GM12801 (cell line): ENCODE results near the gene AOAH.

Experiments used
- TF ChIP-seq, protein P1 (sequence below): IDR thresholded peaks from one replicate; pipeline ENCODE4 v1.5.1; 2011; ENCODE audit warnings: control low read depth; ENCODE audit not compliant: insufficient read length; ENCODE audit errors: extremely low read depth

Gene AOAH

GRCh38 chr7:36637417-36637816, 86.9 kb downstream of the AOAH start:
- TF ChIP-seq, protein P1, sequence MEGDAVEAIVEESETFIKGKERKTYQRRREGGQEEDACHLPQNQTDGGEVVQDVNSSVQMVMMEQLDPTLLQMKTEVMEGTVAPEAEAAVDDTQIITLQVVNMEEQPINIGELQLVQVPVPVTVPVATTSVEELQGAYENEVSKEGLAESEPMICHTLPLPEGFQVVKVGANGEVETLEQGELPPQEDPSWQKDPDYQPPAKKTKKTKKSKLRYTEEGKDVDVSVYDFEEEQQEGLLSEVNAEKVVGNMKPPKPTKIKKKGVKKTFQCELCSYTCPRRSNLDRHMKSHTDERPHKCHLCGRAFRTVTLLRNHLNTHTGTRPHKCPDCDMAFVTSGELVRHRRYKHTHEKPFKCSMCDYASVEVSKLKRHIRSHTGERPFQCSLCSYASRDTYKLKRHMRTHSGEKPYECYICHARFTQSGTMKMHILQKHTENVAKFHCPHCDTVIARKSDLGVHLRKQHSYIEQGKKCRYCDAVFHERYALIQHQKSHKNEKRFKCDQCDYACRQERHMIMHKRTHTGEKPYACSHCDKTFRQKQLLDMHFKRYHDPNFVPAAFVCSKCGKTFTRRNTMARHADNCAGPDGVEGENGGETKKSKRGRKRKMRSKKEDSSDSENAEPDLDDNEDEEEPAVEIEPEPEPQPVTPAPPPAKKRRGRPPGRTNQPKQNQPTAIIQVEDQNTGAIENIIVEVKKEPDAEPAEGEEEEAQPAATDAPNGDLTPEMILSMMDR, result no peak

DNA sequence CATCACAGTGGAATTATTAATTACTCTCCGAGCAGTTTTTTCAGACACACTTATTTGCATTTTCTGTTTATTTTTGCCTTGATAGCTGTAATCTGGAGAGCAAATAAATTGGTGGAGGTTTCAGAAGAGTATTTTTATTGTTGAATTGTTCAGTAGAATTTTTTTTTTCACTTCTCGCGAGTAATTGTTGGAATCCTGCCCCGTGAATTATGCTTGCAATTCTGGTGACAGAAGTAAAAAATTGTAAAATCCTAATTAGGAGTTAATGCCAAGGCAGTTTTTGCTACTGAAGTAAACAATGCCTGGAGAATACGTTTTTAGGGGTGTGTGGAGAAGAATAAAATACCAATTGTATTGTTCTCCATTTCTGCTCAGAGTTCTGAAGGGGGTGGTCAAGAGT, 88.2 kb downstream of the AOAH start:
- TF ChIP-seq, protein P1, result no peak

DNA sequence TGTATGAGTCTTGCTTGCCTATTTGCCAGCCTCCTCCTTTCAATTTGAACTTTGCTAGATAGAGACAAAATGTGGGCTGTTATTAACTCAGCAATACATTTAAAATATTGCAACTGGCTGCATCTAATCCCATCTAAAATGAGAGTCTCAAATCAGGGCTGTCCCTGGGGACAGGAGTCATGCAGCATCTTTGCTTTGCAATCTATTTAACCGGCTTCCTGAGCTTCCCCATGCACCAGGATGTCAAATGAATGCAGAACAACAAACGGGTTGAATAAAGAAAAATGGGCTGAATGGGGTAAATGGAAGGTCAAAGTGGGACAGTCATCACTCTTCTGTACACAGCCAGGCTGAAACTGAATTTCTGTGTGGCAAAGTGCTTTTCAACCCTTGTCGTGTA, 89.2 kb downstream of the AOAH start:
- TF ChIP-seq, protein P1, result no peak

- TF ChIP-seq, protein P1, result no peak
Measured at GRCh38 chr7:36633377-36633776, 90.9 kb downstream of the AOAH start.

DNA sequence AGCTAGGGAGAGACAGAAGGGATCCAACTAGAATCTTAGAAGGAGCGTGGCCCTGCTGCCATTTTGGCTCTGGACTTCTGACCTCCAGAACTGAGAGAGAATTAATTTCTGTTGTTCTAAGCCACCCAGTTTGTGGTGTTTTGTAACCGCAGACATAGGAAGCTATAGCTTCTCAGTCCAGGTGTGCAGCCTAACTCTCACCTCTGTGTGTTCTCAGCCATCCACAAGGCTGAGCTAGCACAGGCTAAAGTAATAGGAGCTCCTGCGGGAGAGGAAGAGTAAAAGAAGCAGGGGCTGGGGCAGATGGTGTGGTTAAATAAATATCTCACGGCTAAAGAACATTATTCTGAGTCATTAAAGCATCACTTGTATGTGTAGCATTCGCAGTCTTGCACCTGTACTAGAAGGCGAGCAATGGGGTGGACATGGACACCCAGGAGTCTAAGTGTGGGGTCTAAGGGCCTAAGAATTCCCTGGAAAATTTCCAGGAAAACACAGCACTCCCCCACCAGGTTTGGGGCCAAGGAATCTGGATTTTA, 94.1 kb downstream of the AOAH start:
- TF ChIP-seq, protein P1, result no peak

GRCh38 chr7:36629351-36629750, 94.9 kb downstream of the AOAH start:
- TF ChIP-seq, protein P1, result no peak

GRCh38 chr7:36627836-36628235, 96.5 kb downstream of the AOAH start:
- TF ChIP-seq, protein P1, result no peak
